Ectodermal cell (in vitro differentiated cells): ENCODE data around the gene ABCA10.
A peak's percentile ranks its signal among the peaks of the same experiment; 100 is the strongest.
"Not testable (repeated sequence)": the region's sequence is repeated elsewhere in the genome, so short reads cannot be mapped to it uniquely, and the experiment has no call there.

ENCODE experiments used
- H3K27ac ChIP-seq: 2 replicates; pipeline ENCODE4 v1.7.0; 2013; ENCODE audit warnings: mild to moderate bottlenecking, low read depth, low read length; ENCODE audit not compliant: insufficient read depth, poor library complexity, severe bottlenecking
- H3K27me3 ChIP-seq: 2 replicates; pipeline ENCODE4 v1.7.0; 2013; ENCODE audit warnings: mild to moderate bottlenecking, low read length; ENCODE audit not compliant: insufficient read depth, control insufficient read depth, poor library complexity, severe bottlenecking
- H3K36me3 ChIP-seq: one replicate; pipeline ENCODE4 v1.7.0; 2013; ENCODE audit warnings: low read length; ENCODE audit not compliant: control insufficient read depth, insufficient read depth
- H3K4me1 ChIP-seq: one replicate; pipeline ENCODE4 v1.7.0; 2013; ENCODE audit warnings: low read length; ENCODE audit not compliant: control insufficient read depth, insufficient read depth
- H3K4me3 ChIP-seq: 2 replicates; pipeline ENCODE4 v1.7.0; 2013; ENCODE audit warnings: low read depth, low read length, control low read depth; ENCODE audit not compliant: insufficient read depth
- H3K9me3 ChIP-seq: 2 replicates; pipeline ENCODE4 v1.7.0; 2013; ENCODE audit warnings: mild to moderate bottlenecking, low read length, moderate library complexity; ENCODE audit not compliant: control insufficient read depth
- WGBS, 2 experiments: methylation state at CpG; one replicate each; pipeline ENCODE4 v1.1.7; 2013; ENCODE audit warnings: missing lambda C conversion rate in 2 of 2; 5-methylcytosine and 5-hydroxymethylcytosine counted together

Gene ABCA10

DNA sequence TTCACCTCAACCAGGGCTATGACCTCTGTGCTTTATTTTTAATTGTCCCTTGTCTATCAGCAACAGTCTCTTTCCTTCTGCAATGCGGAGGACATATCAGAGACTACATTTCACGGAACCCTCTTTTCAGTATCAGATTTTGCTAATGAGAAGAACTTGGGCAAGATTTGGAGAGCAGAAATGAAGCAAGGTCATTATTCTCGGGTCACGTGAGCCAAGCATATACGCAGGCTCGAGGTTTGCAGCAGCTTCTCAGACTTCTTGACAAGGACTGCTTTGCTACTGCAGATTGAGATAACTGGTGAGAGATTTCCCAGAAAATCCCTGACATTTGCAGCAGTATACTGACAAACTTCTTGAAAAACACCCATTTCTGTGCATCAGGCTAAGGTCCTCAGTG lies 30.4 kb downstream of the ABCA10 start:
- Histone ChIP-seq H3K4me3 (no peak overlapping the region), H3K27ac (no peak overlapping the region), H3K4me1 (no peaks in the 10 kb centered on the region), H3K9me3 (no peaks in the 10 kb centered on the region), H3K27me3 (no peaks in the 10 kb centered on the region), H3K36me3 (no peaks in the 10 kb centered on the region)
- 93 to 97% methylated on average over 6 of the region's 6 CpGs for WGBS, 2 experiments

DNA sequence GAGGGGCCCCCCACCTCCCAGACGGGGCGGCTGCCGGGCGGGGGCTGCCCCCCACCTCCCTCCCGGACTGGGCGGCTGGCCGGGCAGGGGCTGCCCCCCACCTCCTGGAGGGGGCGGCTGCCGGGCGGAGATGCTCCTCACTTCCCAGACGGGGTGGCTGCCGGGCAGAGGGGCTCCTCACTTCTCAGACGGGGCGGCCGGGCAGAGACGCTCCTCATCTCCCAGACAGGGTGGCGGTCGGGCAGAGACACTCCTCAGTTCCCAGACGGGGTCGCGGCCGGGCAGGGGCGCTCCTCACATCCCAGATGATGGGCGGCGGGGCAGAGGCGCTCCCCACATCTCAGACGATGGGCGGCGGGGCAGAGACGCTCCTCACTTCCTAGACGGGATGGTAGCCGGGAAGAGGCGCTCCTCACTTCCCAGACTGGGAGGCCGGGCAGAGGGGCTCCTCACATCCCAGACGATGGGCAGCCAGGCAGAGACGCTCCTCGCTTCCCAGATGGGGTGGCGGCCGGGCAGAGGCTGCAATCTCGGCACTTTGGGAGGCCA lies 32.4 kb downstream of the ABCA10 start:
- H3K36me3 ChIP-seq, H3K4me3 ChIP-seq, H3K27ac ChIP-seq, H3K27me3 ChIP-seq, H3K9me3 ChIP-seq, H3K4me1 ChIP-seq: not testable (repeated sequence)
- 94 to 97% methylated on average over 37 to 40 of the region's 40 CpGs for WGBS, 2 experiments

DNA sequence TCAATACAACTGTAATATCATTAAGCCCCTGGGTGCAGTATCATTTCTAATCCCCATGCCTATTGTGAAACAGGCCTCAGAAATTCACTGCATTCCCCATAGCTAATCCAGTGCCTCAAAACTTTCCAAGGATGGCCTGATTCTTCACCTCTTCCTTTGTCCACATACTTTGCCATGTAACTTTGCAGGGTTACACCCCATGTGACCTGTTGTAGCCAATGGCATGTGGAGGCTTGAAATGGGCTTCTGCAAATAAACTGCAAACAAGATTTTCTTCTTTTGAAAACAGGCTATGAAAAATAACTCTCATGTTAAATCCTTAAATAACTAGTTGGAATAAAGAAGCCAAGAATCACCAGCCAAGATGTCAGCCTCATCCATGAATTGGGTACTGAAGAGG lies 35.9 kb downstream of the ABCA10 start:
- H3K4me3 ChIP-seq = no peak overlapping the region
- H3K27me3 ChIP-seq = no peaks in the 10 kb centered on the region
- H3K27ac ChIP-seq = no peak overlapping the region
- no peaks in the 10 kb centered on the region for H3K9me3 ChIP-seq
- no peaks in the 10 kb centered on the region for H3K36me3 ChIP-seq
- no peaks in the 10 kb centered on the region for H3K4me1 ChIP-seq

DNA sequence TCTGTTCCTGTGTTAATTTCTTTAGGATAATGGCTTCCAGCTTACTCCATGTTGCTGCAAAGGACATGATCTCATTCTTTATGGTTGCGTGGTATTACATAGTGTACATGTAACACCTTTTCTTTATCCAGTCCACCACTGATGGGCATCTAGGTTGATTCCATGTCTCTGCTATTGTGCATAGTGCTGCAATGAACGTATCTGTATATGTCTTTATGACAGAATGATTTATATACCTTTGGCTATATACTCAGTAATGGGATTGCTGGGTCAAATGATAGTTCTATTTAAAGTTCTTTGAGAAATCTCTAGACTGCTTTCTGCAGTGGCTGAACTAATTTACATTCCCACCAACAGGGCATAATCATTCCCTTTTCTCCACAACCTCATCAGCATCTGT lies 39.8 kb downstream of the ABCA10 start:
- 92 to 100% methylated on average over 2 of the region's 2 CpGs for WGBS, 2 experiments
- Histone ChIP-seq H3K36me3 (no peaks in the 10 kb centered on the region), H3K4me3 (no peak overlapping the region), H3K9me3 (no peaks in the 10 kb centered on the region), H3K4me1 (no peaks in the 10 kb centered on the region), H3K27ac (no peak overlapping the region), H3K27me3 (no peaks in the 10 kb centered on the region)

DNA sequence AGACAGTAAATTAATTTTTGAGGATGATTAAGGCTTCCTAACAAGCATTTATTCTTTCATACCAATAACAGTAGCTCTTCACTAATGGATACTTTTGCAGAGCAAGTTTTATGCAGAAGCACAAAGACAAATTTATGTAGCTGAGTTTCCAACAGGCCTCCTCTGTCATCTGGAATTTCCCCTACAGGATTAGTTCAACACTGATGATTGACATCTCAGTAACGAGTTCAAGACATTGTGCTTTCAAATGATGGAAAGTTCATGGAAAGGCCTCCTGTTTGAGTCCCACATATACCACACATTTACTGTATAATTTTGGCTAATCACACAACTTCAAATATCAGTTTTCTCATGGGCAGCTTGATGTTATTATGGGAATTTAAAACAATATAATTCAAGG lies 40.6 kb downstream of the ABCA10 start:
- peak overlapping the region; percentile 59 for H3K27ac ChIP-seq
- WGBS, 2 experiments = 82 to 90% methylated on average over 1 of the region's 1 CpG

DNA sequence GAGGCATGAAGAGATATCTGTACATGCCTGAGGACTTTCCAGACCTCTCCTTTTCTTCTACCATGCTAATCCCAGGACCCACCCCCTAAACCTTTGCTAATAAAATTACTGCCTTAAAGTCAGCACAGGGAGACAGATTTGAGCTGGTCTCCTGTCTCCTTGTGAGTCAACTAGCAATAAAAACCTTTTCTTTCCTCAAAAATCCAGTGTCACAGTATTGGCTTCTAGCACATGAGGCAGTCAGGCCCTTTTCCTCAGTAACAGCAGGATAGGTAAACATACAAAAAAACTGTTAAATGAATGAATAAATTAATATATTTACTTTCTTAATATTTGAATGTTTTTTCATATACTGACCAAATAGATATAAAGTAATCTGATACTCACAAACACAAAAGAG lies 41.3 kb downstream of the ABCA10 start:
- H3K9me3 ChIP-seq = no peaks in the 10 kb centered on the region
- H3K4me3 ChIP-seq = no peak overlapping the region
- H3K27ac ChIP-seq = no peak overlapping the region
- no peaks in the 10 kb centered on the region for H3K27me3 ChIP-seq
- no peaks in the 10 kb centered on the region for H3K36me3 ChIP-seq
- H3K4me1 ChIP-seq = no peaks in the 10 kb centered on the region

More for the DNA sequence above, 40.6 kb downstream of the ABCA10 start:
- H3K4me3 ChIP-seq = no peak overlapping the region
- H3K27me3 ChIP-seq = no peaks in the 10 kb centered on the region
- no peaks in the 10 kb centered on the region for H3K4me1 ChIP-seq
- H3K9me3 ChIP-seq = no peaks in the 10 kb centered on the region
- no peaks in the 10 kb centered on the region for H3K36me3 ChIP-seq

DNA sequence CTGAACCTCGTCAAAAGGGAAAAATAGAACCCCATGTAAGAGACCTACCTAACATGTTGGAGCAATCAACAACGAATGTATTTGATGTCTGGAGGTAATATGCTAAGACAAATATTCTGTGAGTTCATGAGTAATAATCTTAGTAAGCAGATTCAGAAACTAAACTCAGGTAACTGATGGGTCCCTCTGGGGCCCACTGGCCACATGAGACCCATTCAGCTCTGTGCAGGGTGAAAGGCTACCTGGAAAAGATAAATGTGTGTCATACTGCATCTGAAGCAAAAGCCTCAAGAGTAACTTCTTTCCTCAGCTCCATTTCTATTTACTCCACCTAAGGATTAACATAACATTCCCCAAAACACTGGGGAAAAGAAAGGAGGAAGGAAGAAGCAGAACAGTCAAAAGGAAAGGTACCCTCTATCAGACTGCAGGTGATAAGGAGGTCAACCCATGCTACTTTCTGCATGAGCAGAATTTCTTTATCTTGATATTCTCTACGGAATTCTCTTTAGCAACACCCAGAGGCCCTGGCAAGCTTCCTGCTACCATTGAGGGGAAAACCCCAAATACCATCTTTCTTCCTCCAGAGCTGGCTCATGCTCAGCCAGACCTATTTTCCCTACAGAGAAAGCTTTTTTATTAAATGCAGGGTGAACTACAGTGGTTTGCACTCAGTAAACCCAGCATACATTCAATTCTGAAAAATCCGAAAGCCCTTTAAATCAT lies 49.2 kb downstream of the ABCA10 start:
- Histone ChIP-seq H3K4me3 (no peak overlapping the region), H3K27me3 (no peaks in the 10 kb centered on the region), H3K9me3 (no peaks in the 10 kb centered on the region), H3K36me3 (no peaks in the 10 kb centered on the region), H3K27ac (no peak overlapping the region), H3K4me1 (no peaks in the 10 kb centered on the region)
- 83 to 94% methylated on average over 3 to 4 of the region's 4 CpGs for WGBS, 2 experiments

DNA sequence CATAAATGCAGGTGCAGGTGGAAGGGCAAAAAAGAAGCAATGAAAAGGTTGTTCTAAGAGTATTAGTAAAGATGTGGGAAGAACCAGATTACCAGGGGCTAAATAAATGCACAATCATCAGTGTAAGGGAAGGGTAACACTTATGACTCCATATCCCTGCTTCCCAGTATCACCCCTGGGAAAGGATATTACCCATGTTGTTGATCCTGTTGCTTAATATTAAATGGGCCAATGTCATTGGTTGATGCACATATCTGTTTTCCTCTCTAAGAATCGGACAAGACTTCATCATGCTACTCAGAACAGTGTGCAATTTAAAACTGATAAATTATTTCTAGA lies 52.2 kb downstream of the ABCA10 start:
- no peak overlapping the region for H3K4me3 ChIP-seq
- H3K9me3 ChIP-seq = no peaks in the 10 kb centered on the region
- H3K27me3 ChIP-seq = no peaks in the 10 kb centered on the region
- H3K36me3 ChIP-seq = no peaks in the 10 kb centered on the region
- H3K4me1 ChIP-seq = no peaks in the 10 kb centered on the region
- H3K27ac ChIP-seq = no peak overlapping the region
- 100% methylated on average over 1 of the region's 1 CpG; no CpG with 5 or more reads in 1 of the 2 experiments for WGBS, 2 experiments

DNA sequence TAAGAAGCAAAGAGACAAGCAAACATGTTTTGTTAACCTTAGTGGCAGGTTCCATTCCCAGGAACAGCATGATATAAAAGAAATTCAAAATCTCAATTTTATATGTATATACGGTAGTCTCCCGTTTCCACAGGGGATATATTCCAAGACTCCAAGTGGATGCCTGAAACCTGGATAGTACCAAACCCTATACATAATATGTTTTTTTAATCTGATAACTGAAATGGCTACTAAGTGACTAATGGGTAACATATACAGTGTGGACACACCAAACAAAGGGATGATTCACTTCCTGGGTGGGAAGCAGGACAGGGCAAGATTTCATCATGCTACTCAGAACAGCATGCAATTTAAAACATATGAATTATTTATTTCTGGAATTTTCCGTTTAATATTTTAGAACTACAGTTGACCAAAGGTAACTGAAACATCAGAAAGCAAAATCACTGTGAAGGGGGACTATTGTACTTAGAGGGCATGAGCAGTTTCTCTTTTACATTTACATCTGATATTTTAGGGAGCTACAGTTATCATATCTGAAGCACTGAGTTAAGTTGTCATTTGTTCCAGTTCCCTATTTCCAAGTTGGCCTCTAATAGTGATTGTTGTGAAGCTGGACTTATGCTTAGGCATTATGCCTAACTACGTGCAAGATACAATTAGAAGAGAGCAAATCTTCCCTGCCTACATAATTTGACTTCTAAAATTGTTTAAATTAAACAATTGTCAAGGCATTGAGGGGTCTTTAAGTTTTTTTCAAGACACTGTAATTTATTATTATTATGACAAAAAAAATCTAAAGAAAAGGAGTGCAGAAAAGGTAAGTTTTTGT lies 52.8 kb downstream of the ABCA10 start:
- Histone ChIP-seq H3K27ac (no peak overlapping the region), H3K27me3 (no peaks in the 10 kb centered on the region)

DNA sequence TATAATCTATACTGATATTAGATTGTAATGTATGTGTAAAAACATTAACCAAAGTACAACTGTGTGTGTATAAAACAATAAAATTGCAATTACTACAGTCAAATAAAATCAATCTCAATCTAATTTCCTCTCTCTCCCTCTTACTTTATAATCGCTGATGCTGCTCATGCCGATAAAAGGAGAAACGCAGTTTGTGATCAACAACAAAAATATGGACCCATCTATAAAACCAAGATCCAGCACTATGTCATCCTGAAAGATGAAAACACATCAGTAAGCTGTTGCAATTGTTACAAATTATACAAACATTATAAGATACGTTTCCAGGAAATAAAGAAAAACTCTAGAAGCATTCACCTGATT lies 53.4 kb downstream of the ABCA10 start:
- 94 to 96% methylated on average over 4 of the region's 4 CpGs for WGBS, 2 experiments
- Histone ChIP-seq H3K27me3 (no peaks in the 10 kb centered on the region), H3K9me3 (no peaks in the 10 kb centered on the region), H3K36me3 (no peaks in the 10 kb centered on the region), H3K27ac (no peak overlapping the region), H3K4me1 (no peaks in the 10 kb centered on the region), H3K4me3 (no peak overlapping the region)

More for the DNA sequence above, 52.8 kb downstream of the ABCA10 start:
- no peaks in the 10 kb centered on the region for H3K36me3 ChIP-seq
- 92 to 100% methylated on average over 2 to 3 of the region's 4 CpGs for WGBS, 2 experiments
- H3K4me3 ChIP-seq = no peak overlapping the region
- H3K4me1 ChIP-seq = no peaks in the 10 kb centered on the region
- H3K9me3 ChIP-seq = no peaks in the 10 kb centered on the region
